ENCODE data around the gene C2orf76. TPM values are rescaled to one million over a fixed set of nuclear protein-coding genes. Genes with fewer than 3 reads are reported as not detected.

Gene C2orf76
- total RNA-seq, 3 donors from 2014 or later (not counting 1 experiment from before 2014, with no cell fraction given) = 14.1 to 21.9 (median 20.5) TPM

- Histone ChIP-seq H3K9me3 (ENCODE audit: control insufficient read depth, insufficient read depth, low read length) (no peaks in the 10 kb centered on the region), H3K27ac (ENCODE audit: low read length) (no peak overlapping the region), H3K36me3 (ENCODE audit: control insufficient read depth, insufficient read depth, low read length) (no peaks in the 10 kb centered on the region), H3K4me1 (ENCODE audit: control insufficient read depth, insufficient read depth, low read length) (no peaks in the 10 kb centered on the region), H3K4me3 (ENCODE audit: low read length) (no peak overlapping the region), H3K27me3 (ENCODE audit: control insufficient read depth, insufficient read depth, low read length) (no peaks in the 10 kb centered on the region)
- H3K36me3 Mint-ChIP-seq = no peaks in the 10 kb centered on the region
- intact Hi-C loops (cut with micrococcal nuclease) = no loop called here
- no peak for TF ChIP-seq CTCF (IDR thresholded peaks at IDR 0.05)
- ATAC-seq = no peak
- 93% methylated on average over 1 of the region's 2 CpGs for WGBS (ENCODE audit: insufficient coverage)
- no peak for DNase-seq
- H3K9me3 Mint-ChIP-seq = no peaks in the 10 kb centered on the region
- H3K27me3 Mint-ChIP-seq (ENCODE audit: low read depth in 2 of 2) = no peaks in the 10 kb centered on the region
- no peak overlapping the region for H3K27ac Mint-ChIP-seq
- no peak overlapping the region for H3K4me3 Mint-ChIP-seq
- H3K4me1 Mint-ChIP-seq = peaks cover 0 to 6% of the 10 kb centered on the region in 2 donors
These were observed 61.8 kb downstream of the C2orf76 start for GRCh38 chr2:119304847-119305246.

GRCh38 chr2:119301413-119301812, 65.2 kb downstream of the C2orf76 start:
- Mint-ChIP-seq H3K36me3 (no peaks in the 10 kb centered on the region), H3K4me3 (no peak overlapping the region), H3K4me1 (peaks cover 0 to 6% of the 10 kb centered on the region in 2 donors), H3K27ac (no peak overlapping the region), H3K27me3 (ENCODE audit: low read depth in 2 of 2) (no peaks in the 10 kb centered on the region), H3K9me3 (no peaks in the 10 kb centered on the region)
- H3K9me3 ChIP-seq (ENCODE audit: control insufficient read depth, insufficient read depth, low read length) = no peaks in the 10 kb centered on the region
- intact Hi-C loops (cut with micrococcal nuclease) = no loop called here
- H3K27me3 ChIP-seq (ENCODE audit: control insufficient read depth, insufficient read depth, low read length) = no peaks in the 10 kb centered on the region
- no peaks in the 10 kb centered on the region for H3K36me3 ChIP-seq (ENCODE audit: control insufficient read depth, insufficient read depth, low read length)
- 97% methylated on average over 4 of the region's 6 CpGs for WGBS (ENCODE audit: insufficient coverage)
- H3K27ac ChIP-seq (ENCODE audit: low read length) = no peak overlapping the region
- TF ChIP-seq CTCF (IDR thresholded peaks at IDR 0.05) = no peak
- ATAC-seq (no peak), DNase-seq (no peak)
- no peaks in the 10 kb centered on the region for H3K4me1 ChIP-seq (ENCODE audit: control insufficient read depth, insufficient read depth, low read length)
- no peak overlapping the region for H3K4me3 ChIP-seq (ENCODE audit: low read length)

GRCh38 chr2:119295688-119296375, 70.8 kb downstream of the C2orf76 start:
- Mint-ChIP-seq H3K4me1 (peaks cover 12% of the 10 kb centered on the region in 2 donors), H3K4me3 (no peak overlapping the region), H3K27ac (no peak overlapping the region), H3K36me3 (no peaks in the 10 kb centered on the region), H3K27me3 (ENCODE audit: low read depth in 2 of 2) (no peaks in the 10 kb centered on the region), H3K9me3 (no peaks in the 10 kb centered on the region)
- no peak for ATAC-seq
- no peak for DNase-seq
- Histone ChIP-seq H3K4me1 (ENCODE audit: control insufficient read depth, insufficient read depth, low read length) (peaks cover 2% of the 10 kb centered on the region), H3K36me3 (ENCODE audit: control insufficient read depth, insufficient read depth, low read length) (no peaks in the 10 kb centered on the region), H3K27ac (ENCODE audit: low read length) (no peak overlapping the region), H3K27me3 (ENCODE audit: control insufficient read depth, insufficient read depth, low read length) (no peaks in the 10 kb centered on the region), H3K9me3 (ENCODE audit: control insufficient read depth, insufficient read depth, low read length) (no peaks in the 10 kb centered on the region), H3K4me3 (ENCODE audit: low read length) (no peak overlapping the region)
- intact Hi-C loops (cut with micrococcal nuclease) = no loop called here
- 92% methylated on average over 9 of the region's 10 CpGs for WGBS (ENCODE audit: insufficient coverage)
- no peak for TF ChIP-seq CTCF (IDR thresholded peaks at IDR 0.05)

- no peak for TF ChIP-seq CTCF (IDR thresholded peaks at IDR 0.05)
- no peak for ATAC-seq
These were observed 72.0 kb downstream of the C2orf76 start for GRCh38 chr2:119294671-119295070.

More at GRCh38 chr2:119294671-119295070, 72.0 kb downstream of the C2orf76 start:
- intact Hi-C loops (cut with micrococcal nuclease) = no loop called here
- H3K4me3 ChIP-seq (ENCODE audit: low read length) = no peak overlapping the region
- no peaks in the 10 kb centered on the region for H3K9me3 ChIP-seq (ENCODE audit: control insufficient read depth, insufficient read depth, low read length)
- H3K9me3 Mint-ChIP-seq = no peaks in the 10 kb centered on the region
- H3K4me1 ChIP-seq (ENCODE audit: control insufficient read depth, insufficient read depth, low read length) = peaks cover 3% of the 10 kb centered on the region
- DNase-seq = no peak
- H3K36me3 ChIP-seq (ENCODE audit: control insufficient read depth, insufficient read depth, low read length) = no peaks in the 10 kb centered on the region
- peaks cover 18% of the 10 kb centered on the region in 2 donors for H3K4me1 Mint-ChIP-seq
- 90% methylated on average over 14 of the region's 14 CpGs for WGBS (ENCODE audit: insufficient coverage)
- no peaks in the 10 kb centered on the region for H3K36me3 Mint-ChIP-seq
- H3K27me3 Mint-ChIP-seq (ENCODE audit: low read depth in 2 of 2) = no peaks in the 10 kb centered on the region
- H3K27me3 ChIP-seq (ENCODE audit: control insufficient read depth, insufficient read depth, low read length) = no peaks in the 10 kb centered on the region
- no peak overlapping the region for H3K4me3 Mint-ChIP-seq
- H3K27ac ChIP-seq (ENCODE audit: low read length) = no peak overlapping the region
- H3K27ac Mint-ChIP-seq = no peak overlapping the region
